ENCODE measurements around the gene TOMM20L.

DNA sequence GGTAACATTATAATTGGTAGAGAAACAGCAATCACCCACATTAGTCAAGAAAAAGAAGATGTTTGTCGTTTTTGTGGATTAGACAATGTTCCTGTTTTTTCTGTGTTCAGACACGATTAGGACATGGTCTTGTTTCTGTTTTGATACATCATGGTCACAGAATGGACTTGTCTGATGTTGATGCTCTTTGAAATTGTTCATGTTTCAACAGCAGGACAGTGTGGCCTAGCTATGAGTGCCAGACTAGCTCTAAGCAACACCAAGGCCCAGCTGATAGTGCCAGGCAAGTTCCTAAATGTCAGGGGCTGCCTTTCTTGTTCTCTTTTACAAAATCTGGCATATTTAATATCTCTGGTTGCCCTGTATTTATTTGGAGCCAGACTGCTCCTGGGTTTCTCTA is 40.9 kb upstream of the TOMM20L start:
- TF ChIP-seq, protein P1, sequence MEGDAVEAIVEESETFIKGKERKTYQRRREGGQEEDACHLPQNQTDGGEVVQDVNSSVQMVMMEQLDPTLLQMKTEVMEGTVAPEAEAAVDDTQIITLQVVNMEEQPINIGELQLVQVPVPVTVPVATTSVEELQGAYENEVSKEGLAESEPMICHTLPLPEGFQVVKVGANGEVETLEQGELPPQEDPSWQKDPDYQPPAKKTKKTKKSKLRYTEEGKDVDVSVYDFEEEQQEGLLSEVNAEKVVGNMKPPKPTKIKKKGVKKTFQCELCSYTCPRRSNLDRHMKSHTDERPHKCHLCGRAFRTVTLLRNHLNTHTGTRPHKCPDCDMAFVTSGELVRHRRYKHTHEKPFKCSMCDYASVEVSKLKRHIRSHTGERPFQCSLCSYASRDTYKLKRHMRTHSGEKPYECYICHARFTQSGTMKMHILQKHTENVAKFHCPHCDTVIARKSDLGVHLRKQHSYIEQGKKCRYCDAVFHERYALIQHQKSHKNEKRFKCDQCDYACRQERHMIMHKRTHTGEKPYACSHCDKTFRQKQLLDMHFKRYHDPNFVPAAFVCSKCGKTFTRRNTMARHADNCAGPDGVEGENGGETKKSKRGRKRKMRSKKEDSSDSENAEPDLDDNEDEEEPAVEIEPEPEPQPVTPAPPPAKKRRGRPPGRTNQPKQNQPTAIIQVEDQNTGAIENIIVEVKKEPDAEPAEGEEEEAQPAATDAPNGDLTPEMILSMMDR (conservative IDR thresholded peaks at IDR 0.05) = no peak
- no peak for TF ChIP-seq ZFX (IDR thresholded peaks at IDR 0.05)

All from C4-2B (cell line).